Measurements from ENCODE around the gene STAT4. TPM values are rescaled to one million over a fixed set of nuclear protein-coding genes. Genes with fewer than 3 reads are reported as not detected.

The STAT4 gene
- total RNA-seq, 2 experiments from 2014 or later, result 80.6 to 81.0 TPM

DNA sequence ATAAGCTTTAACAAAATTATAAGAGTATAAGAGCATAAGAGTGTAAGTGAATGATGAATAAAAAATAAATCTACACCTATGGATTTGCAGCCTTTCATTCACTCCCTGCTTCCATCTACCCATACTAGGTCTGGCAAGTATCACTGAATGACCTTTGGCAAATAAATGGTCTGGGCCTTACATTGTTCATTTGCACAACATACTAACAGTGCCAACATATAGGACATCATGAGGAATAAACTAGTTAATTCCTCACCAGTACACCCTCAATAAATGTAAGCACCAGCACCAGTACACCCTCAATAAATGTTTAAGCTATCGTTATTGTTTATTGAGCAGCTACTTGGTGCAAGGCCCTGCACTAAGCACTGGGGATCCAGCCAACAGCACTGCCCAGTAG is 163.7 kb downstream of the STAT4 start:
- DNase-seq, result no peak
- H3K27me3 Mint-ChIP-seq, result no peaks in the 10 kb centered on the region
- H3K4me1 Mint-ChIP-seq, result peaks cover 51% of the 10 kb centered on the region
- no peak overlapping the region for H3K4me3 Mint-ChIP-seq
- peaks cover 77% of the 10 kb centered on the region for H3K36me3 Mint-ChIP-seq
- H3K9me3 Mint-ChIP-seq, result no peaks in the 10 kb centered on the region
- no peak overlapping the region for H3K27ac Mint-ChIP-seq

DNA sequence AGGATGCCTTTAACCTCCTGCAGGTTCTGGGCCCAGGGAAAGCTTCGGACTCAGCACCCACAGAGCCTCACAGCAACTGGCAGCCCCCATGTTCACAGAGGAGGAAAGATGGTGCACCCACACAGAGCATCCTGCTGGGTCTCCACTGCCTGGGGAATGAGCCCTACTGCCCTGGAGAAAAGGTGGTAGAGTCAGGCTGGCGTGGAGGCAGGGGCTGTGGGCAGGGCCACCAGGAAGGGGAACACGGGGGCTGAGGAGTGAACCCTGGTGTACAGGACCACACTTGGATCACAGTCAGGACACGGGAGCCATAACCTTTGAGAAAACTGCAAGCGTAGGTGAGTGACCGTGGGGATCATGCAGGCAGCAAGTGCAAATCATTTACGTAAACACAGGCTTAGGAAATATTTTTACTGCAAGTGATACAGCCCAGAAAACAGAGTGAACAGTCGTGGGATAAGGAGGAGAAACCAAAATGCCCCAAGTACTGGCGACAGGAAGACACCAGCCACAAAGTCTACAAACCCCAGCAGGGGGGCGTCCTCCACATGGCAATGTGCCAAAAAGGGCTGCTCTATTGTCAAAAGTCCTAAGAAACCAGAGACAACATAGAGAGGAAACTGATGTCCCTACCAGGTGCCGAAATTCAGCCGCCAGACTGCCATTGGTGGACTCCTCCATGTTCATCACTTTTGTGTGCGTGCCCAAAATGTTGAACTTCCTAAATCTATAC is 164.4 kb downstream of the STAT4 start:
- Mint-ChIP-seq H3K4me1 (peaks cover 55% of the 10 kb centered on the region), H3K9me3 (no peaks in the 10 kb centered on the region), H3K36me3 (peaks cover 84% of the 10 kb centered on the region)

GRCh38 chr2:190984595-190984994 is 166.2 kb downstream of the STAT4 start:
- DNase-seq, result no peak
- Mint-ChIP-seq H3K9me3 (no peaks in the 10 kb centered on the region), H3K27ac (peak overlapping the region; percentile 30), H3K4me3 (no peak overlapping the region), H3K36me3 (peaks cover 88% of the 10 kb centered on the region), H3K27me3 (no peaks in the 10 kb centered on the region), H3K4me1 (peaks cover 63% of the 10 kb centered on the region)

More for the DNA sequence above, 164.4 kb downstream of the STAT4 start:
- no peak overlapping the region for H3K4me3 Mint-ChIP-seq
- peak overlapping the region; percentile 71 for H3K27ac Mint-ChIP-seq
- DNase-seq, result no peak
- H3K27me3 Mint-ChIP-seq, result no peaks in the 10 kb centered on the region

DNA sequence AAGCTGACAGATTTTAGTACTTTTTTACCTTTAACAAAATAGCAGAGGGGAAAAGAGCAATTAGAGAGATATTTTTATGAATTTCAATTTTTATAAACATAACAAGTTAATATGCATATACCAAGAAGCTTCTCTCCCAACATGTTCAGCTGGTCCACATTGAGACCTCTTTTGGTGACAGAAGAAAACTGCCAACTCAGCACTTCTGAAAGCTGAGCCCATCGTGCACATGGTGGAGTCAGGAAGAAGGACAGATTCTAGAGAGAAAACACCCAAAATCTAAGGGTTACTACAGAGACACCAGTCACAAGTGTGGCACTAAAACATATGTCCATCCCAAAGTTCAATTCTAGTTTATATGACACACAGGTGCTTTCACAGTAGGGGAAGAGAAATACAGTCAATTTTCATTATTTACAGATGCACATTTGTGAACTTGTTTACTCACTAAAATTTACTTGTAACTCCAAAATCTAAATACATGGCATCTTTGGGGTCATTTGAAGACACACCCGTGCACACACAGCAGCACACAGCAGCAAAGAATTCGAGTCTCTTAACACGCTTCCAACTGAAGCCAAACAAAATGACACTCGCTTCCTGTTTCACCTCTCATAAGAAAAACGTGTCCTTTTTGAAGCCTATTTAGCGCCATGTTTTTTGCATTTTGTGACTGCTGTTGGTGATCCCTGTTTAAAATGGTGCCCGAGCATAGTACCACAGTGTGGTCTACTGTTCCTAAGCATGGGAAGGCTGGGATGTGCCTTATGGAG is 168.3 kb downstream of the STAT4 start:
- Mint-ChIP-seq H3K4me3 (no peak overlapping the region), H3K27me3 (no peaks in the 10 kb centered on the region), H3K4me1 (peaks cover 75% of the 10 kb centered on the region), H3K27ac (peak overlapping the region; percentile 68), H3K9me3 (no peaks in the 10 kb centered on the region), H3K36me3 (peaks cover 89% of the 10 kb centered on the region)
- no peak for DNase-seq

DNA sequence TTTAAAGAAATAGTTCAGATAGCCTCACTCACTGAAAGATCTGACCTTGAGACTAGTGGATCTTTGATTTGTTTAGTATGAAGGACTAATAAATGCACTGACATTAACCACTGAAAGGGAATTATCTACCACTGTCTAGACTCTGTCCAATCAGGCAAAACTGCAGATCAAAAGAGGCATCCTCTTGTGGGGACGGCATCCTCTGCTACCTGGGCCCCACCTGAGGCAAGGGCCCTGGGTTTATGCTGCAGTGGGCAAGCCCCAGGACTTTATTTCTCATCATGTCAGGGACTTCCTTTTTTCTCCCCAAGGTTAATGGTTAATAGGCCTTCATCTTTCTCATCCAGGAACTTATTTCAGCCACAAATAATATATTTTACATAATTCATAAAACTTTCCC is 169.1 kb downstream of the STAT4 start:
- H3K27ac Mint-ChIP-seq, result peak overlapping the region; percentile 68
- peaks cover 75% of the 10 kb centered on the region for H3K4me1 Mint-ChIP-seq
- H3K27me3 Mint-ChIP-seq, result no peaks in the 10 kb centered on the region

GRCh38 chr2:190981333-190981732 is 169.5 kb downstream of the STAT4 start:
- peaks cover 89% of the 10 kb centered on the region for H3K36me3 Mint-ChIP-seq
- no peaks in the 10 kb centered on the region for H3K27me3 Mint-ChIP-seq
- no peaks in the 10 kb centered on the region for H3K9me3 Mint-ChIP-seq
- H3K27ac Mint-ChIP-seq, result peak overlapping the region; percentile 79
- peaks cover 77% of the 10 kb centered on the region for H3K4me1 Mint-ChIP-seq
- no peak for DNase-seq
- no peak overlapping the region for H3K4me3 Mint-ChIP-seq

More for the DNA sequence above, 169.1 kb downstream of the STAT4 start:
- Mint-ChIP-seq H3K4me3 (no peak overlapping the region), H3K36me3 (peaks cover 87% of the 10 kb centered on the region), H3K9me3 (no peaks in the 10 kb centered on the region)
- no peak for DNase-seq

- H3K9me3 Mint-ChIP-seq, result no peaks in the 10 kb centered on the region
- peaks cover 87% of the 10 kb centered on the region for H3K36me3 Mint-ChIP-seq
- no peak overlapping the region for H3K4me3 Mint-ChIP-seq
- DNase-seq, result no peak
- H3K27me3 Mint-ChIP-seq, result no peaks in the 10 kb centered on the region
- peaks cover 72% of the 10 kb centered on the region for H3K4me1 Mint-ChIP-seq
- peak overlapping the region; percentile 79 for H3K27ac Mint-ChIP-seq
Observed at GRCh38 chr2:190980630-190981209, 170.1 kb downstream of the STAT4 start.

GRCh38 chr2:190979906-190980629 is 170.7 kb downstream of the STAT4 start:
- Mint-ChIP-seq H3K27ac (peak overlapping the region; percentile 79), H3K27me3 (no peaks in the 10 kb centered on the region), H3K36me3 (peaks cover 88% of the 10 kb centered on the region), H3K4me1 (peaks cover 67% of the 10 kb centered on the region), H3K9me3 (no peaks in the 10 kb centered on the region), H3K4me3 (no peak overlapping the region)
- no peak for DNase-seq

Other genes starting within 250 kb of the STAT4 start
- gene STAT1, start 136.8 kb downstream of the STAT4 start, total RNA-seq, result 100 to 1,000 TPM; 383 to 389 TPM
- 10 to 100 TPM; 31.5 to 35.0 TPM for gene MYO1B, start 94.4 kb upstream of the STAT4 start, total RNA-seq